Islet of Langerhans (tissue), 1 donor: ENCODE data around the gene ZSWIM6.

Experiments used
- FAIRE-seq: peaks from one replicate; lab custom pipeline; 2011; peaks lifted over from hg19 to GRCh38; lab: Jason Lieb, UNC

Gene ZSWIM6

DNA sequence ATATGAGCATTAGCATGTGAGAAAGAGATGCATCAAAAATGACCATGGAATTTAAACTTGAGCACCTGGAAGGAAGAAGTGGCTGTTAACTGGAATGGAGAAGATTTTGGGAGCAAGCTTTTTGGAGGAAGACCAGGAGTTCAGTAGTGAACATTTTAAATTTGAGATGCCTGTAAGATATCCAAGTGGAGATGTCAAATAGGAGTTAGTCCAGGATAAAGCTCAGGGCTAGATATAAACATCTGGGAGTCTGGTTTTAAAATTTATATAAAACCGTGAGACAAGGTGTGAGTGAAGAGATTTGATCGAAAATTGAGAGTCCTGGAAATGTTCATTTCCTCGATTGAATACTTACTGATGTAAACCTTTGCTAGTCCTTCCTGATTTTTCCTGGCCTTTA is 217.5 kb downstream of the ZSWIM6 start:
- no peak for FAIRE-seq

DNA sequence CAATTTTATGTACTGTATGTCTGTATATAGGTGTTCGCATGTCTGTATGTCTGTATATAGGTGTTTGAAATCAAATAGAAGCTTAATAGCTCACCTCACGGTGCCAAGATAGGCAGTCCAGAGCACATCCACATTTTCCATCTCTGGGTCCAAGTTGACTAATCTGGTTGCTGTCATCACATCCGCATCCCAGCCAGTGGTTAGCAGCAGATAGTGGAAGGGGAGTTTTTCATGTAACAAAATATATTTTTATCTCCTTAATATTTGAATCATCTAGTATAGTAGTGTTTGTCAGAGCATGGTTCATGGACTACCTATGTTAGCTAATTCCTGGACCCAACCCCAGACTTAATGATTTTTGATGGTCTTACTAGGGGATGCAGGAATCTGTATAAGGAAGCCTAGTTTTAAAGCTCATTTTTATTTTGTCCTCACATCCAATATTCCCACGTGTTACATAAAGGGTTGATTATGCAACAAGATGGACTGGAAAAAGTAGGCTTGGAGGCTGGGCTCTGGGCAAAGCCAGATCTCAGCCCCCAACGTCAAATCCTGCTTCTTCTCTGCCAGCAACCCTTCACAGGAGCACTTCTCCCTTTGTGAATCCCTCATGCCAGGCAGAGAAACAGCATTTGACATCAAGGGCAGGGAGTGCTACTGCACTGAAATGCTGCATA is 219.7 kb downstream of the ZSWIM6 start:
- FAIRE-seq, result no peak

- FAIRE-seq, result no peak
Observed at GRCh38 chr5:61559146-61559545, 227.1 kb downstream of the ZSWIM6 start.

- no peak for FAIRE-seq
Observed at GRCh38 chr5:61559722-61560121, 227.7 kb downstream of the ZSWIM6 start.

GRCh38 chr5:61563401-61563800 is 231.3 kb downstream of the ZSWIM6 start:
- no peak for FAIRE-seq

GRCh38 chr5:61567337-61567736 is 235.3 kb downstream of the ZSWIM6 start:
- FAIRE-seq, result no peak

DNA sequence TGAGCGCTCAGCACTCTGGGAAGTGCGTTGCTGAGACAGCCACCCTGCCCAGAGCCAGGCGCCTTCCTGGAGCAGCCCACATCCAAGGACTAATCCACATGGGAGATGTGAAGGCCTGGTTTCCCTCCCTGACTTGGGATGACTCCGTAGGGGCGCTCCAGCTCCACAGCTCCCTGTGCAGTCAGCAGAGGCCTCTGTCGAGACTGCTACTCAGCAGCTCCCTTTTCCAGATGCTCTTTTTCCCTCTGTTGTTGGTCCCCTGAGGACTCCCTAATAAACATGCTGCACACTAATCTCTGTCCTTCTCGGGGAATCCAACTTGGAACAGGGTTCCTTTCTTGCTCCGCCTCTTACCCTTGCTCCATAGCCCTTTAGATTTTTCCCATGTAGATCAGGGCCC is 237.3 kb downstream of the ZSWIM6 start:
- FAIRE-seq, result no peak

DNA sequence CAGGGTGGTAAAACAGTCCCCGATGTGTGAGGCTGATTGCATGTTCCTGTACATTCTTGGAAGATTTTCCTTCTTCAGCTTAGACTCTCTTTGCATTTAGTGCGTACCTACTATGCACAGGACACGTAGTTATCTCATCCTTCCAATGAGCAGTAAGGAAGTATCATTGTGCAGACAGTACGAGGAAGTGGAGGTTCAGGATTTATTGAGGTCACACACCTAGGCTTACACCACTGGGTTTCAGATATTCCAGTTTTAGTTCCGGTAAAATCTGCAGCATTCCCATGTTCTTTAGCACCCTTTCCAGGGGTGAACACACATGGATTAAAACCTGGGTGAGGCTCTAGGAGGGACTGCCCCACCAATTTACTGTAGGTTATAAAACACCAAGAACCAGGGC is 238.7 kb downstream of the ZSWIM6 start:
- FAIRE-seq, result no peak

GRCh38 chr5:61572959-61573358 is 240.9 kb downstream of the ZSWIM6 start:
- FAIRE-seq, result no peak

- no peak for FAIRE-seq
Observed at GRCh38 chr5:61575103-61575502, 243.0 kb downstream of the ZSWIM6 start.

DNA sequence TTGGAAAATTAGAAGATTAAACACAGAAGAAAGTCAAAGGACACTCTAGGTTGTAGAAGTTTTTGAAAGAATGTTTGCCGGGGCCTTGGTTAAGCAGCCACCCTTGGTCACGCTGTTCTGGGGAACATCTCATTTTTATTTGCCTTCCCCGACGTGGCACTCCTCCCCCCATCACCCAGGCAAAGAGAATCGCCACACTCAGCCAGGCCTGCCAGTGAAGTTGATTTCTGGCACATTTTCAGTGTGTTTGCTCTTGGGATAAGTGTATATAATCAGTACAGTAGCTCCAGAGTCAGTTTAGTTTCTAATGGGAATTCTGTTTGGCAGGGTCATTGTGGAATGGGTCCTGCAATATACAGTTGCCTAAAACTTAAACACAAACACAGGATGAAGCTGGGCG is 243.5 kb downstream of the ZSWIM6 start:
- no peak for FAIRE-seq

- no peak for FAIRE-seq
Observed at GRCh38 chr5:61576556-61576955, 244.5 kb downstream of the ZSWIM6 start.

DNA sequence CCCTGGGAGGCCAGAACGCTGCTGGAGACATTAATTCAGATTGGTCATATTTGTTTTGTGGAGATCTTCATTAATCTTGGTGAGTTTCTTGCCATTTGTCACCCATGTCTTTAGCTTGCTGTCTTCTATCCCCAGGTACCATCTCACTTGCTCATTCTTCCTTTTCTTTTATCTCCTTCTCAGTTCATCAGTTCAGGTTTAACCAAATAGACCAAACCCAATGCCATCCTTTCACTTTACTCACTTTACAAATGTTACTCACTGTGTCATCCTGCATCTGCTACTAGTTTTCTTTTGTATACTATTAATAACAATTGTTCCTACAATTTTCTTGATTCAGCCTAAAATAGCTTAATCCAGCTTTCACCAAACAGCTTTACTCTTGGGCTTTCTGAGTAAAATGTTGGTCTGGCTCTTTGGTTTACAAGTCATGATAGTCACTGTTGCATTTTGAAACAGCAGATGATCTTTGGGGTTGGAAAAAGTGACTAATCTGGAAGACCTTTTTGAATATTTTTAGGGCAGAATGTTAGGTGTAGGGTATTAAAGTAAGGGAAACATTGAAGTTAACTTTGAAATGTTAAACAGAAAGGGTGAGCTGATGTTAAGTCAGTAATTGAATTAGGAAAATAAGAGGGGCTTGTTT is 246.9 kb downstream of the ZSWIM6 start:
- FAIRE-seq, result no peak

DNA sequence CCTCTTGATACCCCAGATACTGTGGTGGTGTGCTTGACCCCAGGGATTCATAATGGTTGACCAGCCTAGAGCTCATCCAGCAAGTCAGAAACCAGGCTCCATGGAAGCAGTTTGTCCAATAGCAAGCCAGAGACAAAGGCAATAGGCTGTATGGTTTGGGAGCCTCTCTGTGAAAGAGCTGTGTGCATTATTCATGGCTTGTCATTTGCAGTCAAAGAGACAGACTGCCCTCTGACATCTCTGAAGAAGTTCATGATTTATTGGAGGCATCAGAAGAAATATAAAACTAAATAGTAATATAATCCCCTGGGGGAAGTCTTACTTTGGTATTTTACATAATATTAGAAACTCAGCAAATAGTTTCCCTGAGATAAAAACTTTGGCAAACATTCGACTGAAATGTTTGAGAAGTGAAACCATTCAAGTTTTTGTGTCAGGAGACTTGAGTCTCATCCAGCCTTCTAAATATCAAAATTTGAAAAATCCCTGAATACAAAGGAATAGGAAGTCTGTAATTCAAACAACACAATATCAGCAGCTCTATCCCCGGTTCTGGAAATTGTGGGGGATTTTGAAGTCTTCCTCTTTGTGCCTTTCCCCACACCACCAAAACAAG is 250.3 kb downstream of the ZSWIM6 start:
- FAIRE-seq, result no peak

- FAIRE-seq, result no peak
Observed at GRCh38 chr5:61582887-61583286, 250.8 kb downstream of the ZSWIM6 start.

GRCh38 chr5:61586096-61587084 is 254.3 kb downstream of the ZSWIM6 start:
- FAIRE-seq, result no peak

DNA sequence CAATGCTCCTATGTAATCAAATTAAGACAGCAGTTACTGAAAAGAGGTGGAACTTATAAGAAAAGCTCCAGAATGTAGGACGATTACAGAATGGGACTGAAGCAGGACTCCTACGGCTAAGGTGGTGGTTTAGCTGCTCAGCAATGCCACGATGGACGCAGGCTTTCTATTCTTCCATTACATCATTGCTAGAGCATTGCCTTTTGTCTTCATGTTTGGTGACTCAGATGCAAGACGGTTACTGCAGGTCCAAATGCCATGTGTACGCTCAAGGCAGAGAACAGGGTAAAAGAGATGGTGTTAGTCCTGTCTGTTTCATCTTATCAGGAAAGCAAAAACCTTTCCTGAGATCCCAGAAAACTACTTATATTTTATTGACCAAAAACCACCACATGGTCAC is 255.1 kb downstream of the ZSWIM6 start:
- no peak for FAIRE-seq

- no peak for FAIRE-seq
Observed at GRCh38 chr5:61588216-61588615, 256.2 kb downstream of the ZSWIM6 start.

DNA sequence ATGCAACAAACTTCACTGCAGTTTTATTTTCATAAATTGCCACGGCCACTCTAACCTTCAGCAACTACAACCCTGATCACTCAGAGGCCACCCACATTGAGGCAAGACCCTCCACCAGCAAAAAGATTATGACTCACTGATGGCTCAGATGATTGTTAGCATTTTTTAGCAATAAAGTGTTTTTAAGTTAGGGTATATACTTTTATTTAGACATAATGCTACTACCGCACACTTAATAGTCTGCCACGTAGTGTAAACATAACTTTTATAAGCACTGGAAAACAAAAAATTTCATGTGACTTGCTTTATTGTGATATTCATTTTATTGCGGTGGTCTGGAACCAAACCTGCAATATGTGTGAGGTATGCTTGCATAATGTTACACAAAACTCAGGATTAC is 257.9 kb downstream of the ZSWIM6 start:
- FAIRE-seq, result no peak

DNA sequence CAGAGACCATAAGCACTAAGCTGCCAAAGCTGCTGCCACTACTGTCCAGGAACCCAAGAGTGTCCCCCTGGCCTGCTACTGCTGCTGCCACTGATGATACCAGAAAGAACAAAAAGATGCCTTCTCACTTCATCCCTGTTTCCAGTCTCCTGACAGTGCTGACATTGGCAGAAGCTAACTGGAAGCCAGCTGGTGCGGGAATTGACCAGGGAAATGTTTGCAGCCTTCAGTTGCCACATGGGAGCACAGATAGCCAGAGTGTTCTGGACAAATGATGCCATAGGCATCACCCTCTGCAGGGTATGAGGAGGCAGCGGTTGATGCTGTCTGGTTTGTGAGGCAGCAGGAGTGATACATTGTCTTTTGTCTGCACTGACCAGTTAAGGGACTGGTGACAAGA is 258.4 kb downstream of the ZSWIM6 start:
- FAIRE-seq, result no peak

- FAIRE-seq, result no peak
Observed at GRCh38 chr5:61591859-61592258, 259.8 kb downstream of the ZSWIM6 start.

DNA sequence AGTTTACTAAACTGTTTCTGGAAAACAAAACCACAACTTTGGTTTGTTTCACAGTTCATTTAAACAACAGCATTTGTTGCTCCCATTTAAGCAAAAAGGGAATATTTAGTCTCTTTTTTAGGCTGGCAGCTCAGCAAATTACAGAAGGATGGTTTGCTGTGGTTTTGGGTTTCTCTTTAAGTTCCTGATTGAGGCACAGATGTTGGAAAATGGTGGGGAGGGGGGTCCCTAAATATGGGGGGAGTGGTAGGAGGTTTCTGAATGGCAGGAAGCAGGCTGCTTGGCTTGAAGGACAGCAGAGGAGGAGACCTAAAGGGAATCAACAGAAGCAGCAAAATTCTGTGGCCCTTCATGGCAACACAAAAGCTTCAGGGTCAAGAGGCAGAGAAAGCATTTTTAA is 263.4 kb downstream of the ZSWIM6 start:
- FAIRE-seq, result no peak
